ENCODE results near the gene RERE.

RERE gene

GRCh38 chr1:8417625-8418024 is 399.8 kb downstream of the RERE start:
- FAIRE-seq, result no peak

- no peak for FAIRE-seq
Observed at GRCh38 chr1:8416881-8417280, 400.6 kb downstream of the RERE start.

GRCh38 chr1:8415526-8416278 is 401.7 kb downstream of the RERE start:
- FAIRE-seq, result no peak

- peak; percentile 92 for FAIRE-seq
Observed at GRCh38 chr1:8412183-8412831, 405.1 kb downstream of the RERE start.

GRCh38 chr1:8411803-8412182 is 405.6 kb downstream of the RERE start:
- no peak for FAIRE-seq

GRCh38 chr1:8410791-8411190 is 406.6 kb downstream of the RERE start:
- FAIRE-seq, result no peak

- no peak for FAIRE-seq
Observed at GRCh38 chr1:8409606-8410005, 407.8 kb downstream of the RERE start.

- no peak for FAIRE-seq
Observed at GRCh38 chr1:8409106-8409505, 408.3 kb downstream of the RERE start.

- peak; percentile 95 for FAIRE-seq
Observed at GRCh38 chr1:8408151-8408839, 409.1 kb downstream of the RERE start.

GRCh38 chr1:8407652-8408051 is 409.8 kb downstream of the RERE start:
- no peak for FAIRE-seq

GRCh38 chr1:8406960-8407359 is 410.5 kb downstream of the RERE start:
- no peak for FAIRE-seq

- no peak for FAIRE-seq
Observed at GRCh38 chr1:8406011-8406410, 411.4 kb downstream of the RERE start.

GRCh38 chr1:8404460-8405370 is 412.7 kb downstream of the RERE start:
- FAIRE-seq, result no peak

- no peak for FAIRE-seq
Observed at GRCh38 chr1:8402109-8402710, 415.2 kb downstream of the RERE start.

- no peak for FAIRE-seq
Observed at GRCh38 chr1:8398677-8399076, 418.8 kb downstream of the RERE start.

GRCh38 chr1:8398086-8398485 is 419.4 kb downstream of the RERE start:
- FAIRE-seq, result no peak

GRCh38 chr1:8397511-8397910 is 419.9 kb downstream of the RERE start:
- no peak for FAIRE-seq

- FAIRE-seq, result no peak
Observed at GRCh38 chr1:8396786-8397406, 420.5 kb downstream of the RERE start.

- no peak for FAIRE-seq
Observed at GRCh38 chr1:8396083-8396785, 421.2 kb downstream of the RERE start.

- FAIRE-seq, result no peak
Observed at GRCh38 chr1:8395433-8395866, 422.0 kb downstream of the RERE start.
